K562 (cell line): ENCODE measurements around the gene TMC8. TPM values are rescaled to one million over a fixed set of nuclear protein-coding genes. Genes with fewer than 3 reads are reported as not detected.
A peak's percentile ranks its signal among the peaks of the same experiment; 100 is the strongest.

Experiments used
- ATF3 ChIP-seq, 2 experiments: fragments of 450-650 bp in 1 of 2; sonication (generic) in 1 of 2; formaldehyde crosslinking in 1 of 2; IDR thresholded peaks in 1 of 2; conservative IDR thresholded peaks in 1 of 2; 2 replicates each; pipeline versions ENCODE4 v1.6.1 to v1.8.1; 2016 to 2023; ENCODE audit warnings: mild to moderate bottlenecking in 2 of 2, moderate library complexity in 2 of 2, inconsistent platforms in 1 of 2, missing genetic modification reagents in 1 of 2
- CEBPG ChIP-seq, 3 experiments: fragments of 200-800 bp in 1 of 3; sonication (Bioruptor generic) in 1 of 3; sonication (generic) in 1 of 3; formaldehyde crosslinking in 1 of 3; IDR thresholded peaks in 2 of 3; conservative IDR thresholded peaks in 1 of 3; 2 replicates each; pipeline versions ENCODE4 v1.6.1 to v1.8.0; 2016 to 2022; ENCODE audit warnings: missing compliant biosample characterization in 2 of 3, missing genetic modification characterization in 2 of 3, mild to moderate bottlenecking in 1 of 3, missing genetic modification reagents in 1 of 3
- CUX1 ChIP-seq: fragments of 200-800 bp; sonication (Bioruptor generic); IDR thresholded peaks from 2 replicates; pipeline ENCODE4 v1.6.1; 2016; ENCODE audit warnings: missing genetic modification characterization, missing compliant biosample characterization
- HDAC6 ChIP-seq: IDR thresholded peaks from 2 replicates; pipeline ENCODE4 v1.6.1; 2012; ENCODE audit warnings: low read depth, mild to moderate bottlenecking, control low read depth, inconsistent platforms, low read length, moderate library complexity
- MEIS2 ChIP-seq: fragments of 450-650 bp; IDR thresholded peaks from 2 replicates; pipeline ENCODE4 v1.6.1; 2014; ENCODE audit warnings: mild to moderate bottlenecking; ENCODE audit not compliant: partially characterized antibody
- MTA1 ChIP-seq: fragments of 450-650 bp; IDR thresholded peaks from 2 replicates; pipeline ENCODE4 v1.6.1; 2017; ENCODE audit warnings: borderline replicate concordance
- NCOR1 ChIP-seq: fragments of 450-650 bp; IDR thresholded peaks from 2 replicates; pipeline ENCODE4 v1.6.1; 2016; ENCODE audit warnings: mild to moderate bottlenecking, moderate library complexity
- NFIX ChIP-seq: fragments of 250-450 bp; sonication (Bioruptor Pico); IDR thresholded peaks from 2 replicates; pipeline ENCODE4 v1.4.0; 2020; ENCODE audit warnings: low read depth, mild to moderate bottlenecking, moderate library complexity
- POLR2B ChIP-seq: fragments of 450-650 bp; IDR thresholded peaks from 2 replicates; pipeline ENCODE4 v1.6.1; 2018; ENCODE audit warnings: low read depth; ENCODE audit not compliant: partially characterized antibody
- STAT6 ChIP-seq: sonication (generic); formaldehyde crosslinking; IDR thresholded peaks from 2 replicates; pipeline ENCODE4 v1.8.1; 2023; ENCODE audit warnings: mild to moderate bottlenecking, missing genetic modification reagents
- XRCC4 ChIP-seq: IDR thresholded peaks from one replicate; pipeline ENCODE4 v1.6.1; 2011; ENCODE audit not compliant: insufficient read depth, insufficient read length; ENCODE audit errors: extremely low read depth
- ZEB2 ChIP-seq: fragments of 450-650 bp; IDR thresholded peaks from 2 replicates; pipeline ENCODE4 v1.6.1; 2016
- ZNF175 ChIP-seq: fragments of 200-800 bp; sonication (Bioruptor generic); IDR thresholded peaks from 2 replicates; pipeline ENCODE4 v1.6.1; 2016; ENCODE audit warnings: low read depth, mild to moderate bottlenecking, missing genetic modification characterization, missing compliant biosample characterization
- ZNF41 ChIP-seq: fragments of 250-450 bp; sonication (Bioruptor Pico); conservative IDR thresholded peaks from 2 replicates; pipeline ENCODE4 v1.4.0; 2020; ENCODE audit warnings: mild to moderate bottlenecking
- ZNF57 ChIP-seq: fragments of 450-650 bp; formaldehyde crosslinking; IDR thresholded peaks from 2 replicates; pipeline ENCODE4 v1.4.0; 2020; ENCODE audit warnings: mild to moderate bottlenecking, moderate library complexity
- ZNF780A ChIP-seq: fragments of 250-450 bp; sonication (Bioruptor Pico); IDR thresholded peaks from 2 replicates; pipeline ENCODE4 v1.5.0; 2021; ENCODE audit warnings: mild to moderate bottlenecking
- ZNF785 ChIP-seq: fragments of 250-450 bp; sonication (Bioruptor Pico); IDR thresholded peaks from 2 replicates; pipeline ENCODE4 v1.4.0; 2020; ENCODE audit warnings: mild to moderate bottlenecking
- ZNF830 ChIP-seq: fragments of 250-450 bp; sonication (Bioruptor Pico); IDR thresholded peaks from 2 replicates; pipeline ENCODE4 v1.5.0; 2021; ENCODE audit warnings: mild to moderate bottlenecking
- polyA plus RNA-seq, 8 experiments: library from polyadenylated mRNA; depleted of rRNA in 4 of 8; stranded (reverse) in 5 of 8; unstranded in 3 of 8; fragments of >200 nt; fragmentation: Nextera tagmentation in 2 of 8; fragmentation: Illumina TruSeq in 1 of 8; extraction: Ambion mirVana in 2 of 8; extraction: Trizol in 1 of 8; gene quantifications; 2 replicates each; pipeline versions ENCODE4 v1.2.1 to v1.2.3, GENCODE V29; 2011 to 2014; ENCODE audit warnings: inconsistent platforms in 1 of 8, missing spikeins in 1 of 8
- total RNA-seq, 7 experiments: library from RNA; depleted of rRNA in 6 of 7; stranded (reverse); fragments of >200 nt in 6 of 7; fragmentation: Illumina TruSeq in 2 of 7; extraction: Trizol in 2 of 7; gene quantifications; 2 replicates each; pipeline versions ENCODE4 v1.2.1 to v1.2.3, GENCODE V29; 2011 to 2021; ENCODE audit warnings: low replicate concordance in 1 of 7

Gene TMC8
- total and polyA plus RNA-seq, 9 of the 15 experiments (the other 6 are each of a cell fraction or from before 2014, with no cell fraction given), result 0.13 to 10.9 (median 2.8) TPM

- TF ChIP-seq ATF3 (IDR thresholded peaks at IDR 0.05) (no peak), ATF3 (CRISPR knock-in tag; conservative IDR thresholded peaks at IDR 0.05) (no peak), MEIS2 (no peak), ZNF830 (CRISPR knock-in tag) (no peak), HDAC6 (no peak), CUX1 (CRISPR knock-in tag) (no peak), MTA1 (no peak; the same call in 1 of the 2 replicates), NCOR1 (no peak), ZNF57 (CRISPR knock-in tag) (0 out of 2 replicates have a peak, but pooled peaks have one; percentile 9), ZNF175 (CRISPR knock-in tag) (no peak), POLR2B (peak; percentile 45), ZNF785 (CRISPR knock-in tag) (no peak), ZNF41 (no peak), ZNF780A (CRISPR knock-in tag) (no peak), XRCC4 (no peak), ZEB2 (peak; percentile 6; the same call in 1 of the 2 replicates), CEBPG (CRISPR knock-in tag; IDR thresholded peaks at IDR 0.05) (peak; percentile 36; the same call in 1 of the 2 replicates), CEBPG (tag; conservative IDR thresholded peaks at IDR 0.05 in 1 of 2, IDR thresholded peaks at IDR 0.05 in 1 of 2) (no peak), NFIX (CRISPR knock-in tag) (no peak), STAT6 (CRISPR knock-in tag) (0 out of 2 replicates have a peak, but pooled peaks have one; percentile 36)
Observed at GRCh38 chr17:78140169-78141051, 9.8 kb downstream of the TMC8 start (continued).
